HEK293 (cell line): ENCODE data around the gene C2CD3.

Experiments
- CTCF ChIA-PET: fragments of 350-600 bp; formaldehyde crosslinking; extraction: SDS; loops from one replicate; lab custom pipeline; 2021; ENCODE audit warnings: antibody characterized with exemption; lab: Yijun Ruan, JAX
- POLR2A ChIA-PET: fragments of 300-600 bp; formaldehyde crosslinking; extraction: SDS; loops from one replicate; lab custom pipeline; 2020; ENCODE audit warnings: antibody characterized with exemption, inconsistent platforms; lab: Yijun Ruan, JAX
- H3K27ac ChIP-seq: fragments of 200-500 bp; sonication (Bioruptor generic); 2 replicates; pipeline ENCODE4 v1.5.1; 2014; ENCODE audit warnings: low read depth, low read length, control low read depth, inconsistent platforms; ENCODE audit errors: extremely low read depth
- H3K36me3 ChIP-seq, 2 experiments: fragments of 200-500 bp in 1 of 2; sonication (Bioruptor generic) in 1 of 2; 1 replicate in 1 of 2; 2 replicates in 1 of 2; pipeline ENCODE4 v1.5.1; 2014 to 2017; ENCODE audit warnings: inconsistent platforms in 2 of 2, low read length in 2 of 2; ENCODE audit not compliant: control insufficient read depth in 2 of 2, insufficient read depth in 1 of 2
- H3K4me1 ChIP-seq: fragments of 200-500 bp; sonication (Bioruptor generic); 2 replicates; pipeline ENCODE4 v1.5.1; 2014; ENCODE audit warnings: mild to moderate bottlenecking, low read length, inconsistent platforms; ENCODE audit not compliant: control insufficient read depth, insufficient read depth
- H3K4me3 ChIP-seq: 2 replicates; pipeline ENCODE4 v1.5.1; 2011; ENCODE audit warnings: low read depth, mild to moderate bottlenecking, control low read depth, low read length, moderate library complexity
- H3K9me3 ChIP-seq: fragments of 200-500 bp; sonication (Bioruptor generic); 2 replicates; pipeline ENCODE4 v1.5.1; 2014; ENCODE audit warnings: low read depth, low read length, inconsistent platforms; ENCODE audit not compliant: control insufficient read depth, insufficient read depth
- IKZF3 ChIP-seq: fragments of 450-650 bp; IDR thresholded peaks from 2 replicates; pipeline ENCODE4 v1.5.0; 2018; ENCODE audit warnings: missing biosample characterization, mild to moderate bottlenecking, missing genetic modification characterization, moderate library complexity
- KLF9 ChIP-seq: fragments of 450-650 bp; formaldehyde crosslinking; IDR thresholded peaks from 2 replicates; pipeline ENCODE4 v1.5.1; 2016; ENCODE audit warnings: missing biosample characterization, missing genetic modification characterization, low read depth
- OVOL3 ChIP-seq: fragments of 450-650 bp; formaldehyde crosslinking; IDR thresholded peaks from 2 replicates; pipeline ENCODE4 v1.5.1; 2016; ENCODE audit warnings: missing biosample characterization, missing genetic modification characterization
- ZBTB8A ChIP-seq: fragments of 450-650 bp; formaldehyde crosslinking; IDR thresholded peaks from 2 replicates; pipeline ENCODE4 v1.5.1; 2016; ENCODE audit warnings: missing biosample characterization, missing genetic modification characterization
- ZFHX2 ChIP-seq: fragments of 450-650 bp; formaldehyde crosslinking; conservative IDR thresholded peaks from 2 replicates; pipeline ENCODE4 v1.5.1; 2016; ENCODE audit warnings: missing biosample characterization, missing genetic modification characterization
- ZFP41 ChIP-seq: fragments of 450-650 bp; formaldehyde crosslinking; IDR thresholded peaks from 2 replicates; pipeline ENCODE4 v1.5.1; 2016; ENCODE audit warnings: missing biosample characterization, missing genetic modification characterization, borderline replicate concordance
- ZFP69B ChIP-seq: fragments of 450-650 bp; formaldehyde crosslinking; IDR thresholded peaks from 2 replicates; pipeline ENCODE4 v1.5.1; 2016; ENCODE audit warnings: missing biosample characterization, missing genetic modification characterization
- ZNF112 ChIP-seq: fragments of 450-650 bp; formaldehyde crosslinking; IDR thresholded peaks from 2 replicates; pipeline ENCODE4 v1.5.0; 2017; ENCODE audit warnings: missing biosample characterization, missing genetic modification characterization
- ZNF211 ChIP-seq: fragments of 450-650 bp; formaldehyde crosslinking; IDR thresholded peaks from 2 replicates; pipeline ENCODE4 v1.5.1; 2016; ENCODE audit warnings: low read depth, missing biosample characterization, missing genetic modification characterization
- ZNF214 ChIP-seq: fragments of 450-650 bp; formaldehyde crosslinking; IDR thresholded peaks from 2 replicates; pipeline ENCODE4 v1.5.1; 2017; ENCODE audit warnings: missing biosample characterization, mild to moderate bottlenecking, missing genetic modification characterization, borderline replicate concordance
- ZNF23 ChIP-seq: fragments of 450-650 bp; formaldehyde crosslinking; IDR thresholded peaks from 2 replicates; pipeline ENCODE4 v1.5.1; 2016; ENCODE audit warnings: missing biosample characterization, missing genetic modification characterization, borderline replicate concordance
- ZNF292 ChIP-seq: fragments of 450-650 bp; formaldehyde crosslinking; IDR thresholded peaks from 2 replicates; pipeline ENCODE4 v1.5.1; 2016; ENCODE audit warnings: low read depth, missing biosample characterization, missing genetic modification characterization, borderline replicate concordance
- ZNF341 ChIP-seq: fragments of 450-650 bp; formaldehyde crosslinking; IDR thresholded peaks from 2 replicates; pipeline ENCODE4; 2016; ENCODE audit warnings: low read depth, missing biosample characterization, missing genetic modification characterization
- ZNF501 ChIP-seq: fragments of 450-650 bp; formaldehyde crosslinking; IDR thresholded peaks from 2 replicates; pipeline ENCODE4 v1.5.1; 2016; ENCODE audit warnings: missing biosample characterization, missing genetic modification characterization
- ZNF548 ChIP-seq: fragments of 450-650 bp; formaldehyde crosslinking; IDR thresholded peaks from 2 replicates; pipeline ENCODE4 v1.5.1; 2016; ENCODE audit warnings: missing biosample characterization, missing genetic modification characterization
- ZNF555 ChIP-seq: fragments of 450-650 bp; formaldehyde crosslinking; conservative IDR thresholded peaks from 2 replicates; pipeline ENCODE4 v1.5.1; 2017; ENCODE audit warnings: missing biosample characterization, mild to moderate bottlenecking, missing genetic modification characterization, inconsistent platforms
- ZNF621 ChIP-seq: fragments of 450-650 bp; formaldehyde crosslinking; IDR thresholded peaks from 2 replicates; pipeline ENCODE4 v1.5.1; 2017; ENCODE audit warnings: missing biosample characterization, missing genetic modification characterization
- ZNF785 ChIP-seq: fragments of 450-650 bp; formaldehyde crosslinking; IDR thresholded peaks from 2 replicates; pipeline ENCODE4 v1.5.1; 2016; ENCODE audit warnings: missing biosample characterization, missing genetic modification characterization
- ZXDB ChIP-seq: fragments of 450-650 bp; formaldehyde crosslinking; IDR thresholded peaks from 2 replicates; pipeline ENCODE4 v1.5.1; 2016; ENCODE audit warnings: missing biosample characterization, missing genetic modification characterization
- TF ChIP-seq, protein P1 (sequence below): fragments of 450-650 bp; formaldehyde crosslinking; IDR thresholded peaks from 2 replicates; pipeline ENCODE4 v1.5.1; 2016; ENCODE audit warnings: missing biosample characterization, missing genetic modification characterization
- TF ChIP-seq, protein P2 (sequence below): fragments of 450-650 bp; formaldehyde crosslinking; IDR thresholded peaks from 2 replicates; pipeline ENCODE4 v1.5.1; 2016; ENCODE audit warnings: missing biosample characterization, missing genetic modification characterization, low read depth
- TF ChIP-seq, protein P3 (sequence below): sonication (generic); formaldehyde crosslinking; IDR thresholded peaks from 2 replicates; pipeline ENCODE4 v1.8.1; 2022; ENCODE audit warnings: mild to moderate bottlenecking, moderate library complexity, missing genetic modification reagents
- TF ChIP-seq, protein P4 (sequence below): fragments of 450-650 bp; formaldehyde crosslinking; IDR thresholded peaks from 2 replicates; pipeline ENCODE4 v1.5.1; 2016; ENCODE audit warnings: missing biosample characterization, missing genetic modification characterization

Gene C2CD3

DNA sequence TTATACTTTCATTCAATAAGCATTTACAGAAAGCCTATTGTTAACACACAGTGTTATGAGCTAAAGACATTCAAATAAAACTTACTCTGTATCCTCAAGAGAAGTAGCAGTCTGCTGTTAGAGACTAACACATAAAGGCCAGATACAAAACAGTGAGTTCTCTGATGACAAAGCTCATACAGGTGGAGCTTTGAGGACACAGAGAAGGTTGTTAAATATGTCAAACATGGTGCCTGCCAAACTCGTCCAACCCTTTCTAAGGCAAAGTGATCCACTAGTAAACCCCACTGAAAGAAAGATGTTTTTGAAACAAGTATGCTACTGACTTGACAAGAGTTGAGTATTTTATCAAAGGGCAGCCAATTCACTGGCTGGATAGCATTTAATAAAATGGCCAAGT is 70.1 kb downstream of the C2CD3 start (continued):
- TF ChIP-seq ZNF211 (no peak), IKZF3 (tag by site-specific recombination) (no peak), ZNF555 (no peak), ZNF548 (no peak), ZNF292 (tag by site-specific recombination) (no peak)
- TF ChIP-seq, protein P1, sequence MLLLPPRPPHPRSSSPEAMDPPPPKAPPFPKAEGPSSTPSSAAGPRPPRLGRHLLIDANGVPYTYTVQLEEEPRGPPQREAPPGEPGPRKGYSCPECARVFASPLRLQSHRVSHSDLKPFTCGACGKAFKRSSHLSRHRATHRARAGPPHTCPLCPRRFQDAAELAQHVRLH (tag by site-specific recombination): no peak

DNA sequence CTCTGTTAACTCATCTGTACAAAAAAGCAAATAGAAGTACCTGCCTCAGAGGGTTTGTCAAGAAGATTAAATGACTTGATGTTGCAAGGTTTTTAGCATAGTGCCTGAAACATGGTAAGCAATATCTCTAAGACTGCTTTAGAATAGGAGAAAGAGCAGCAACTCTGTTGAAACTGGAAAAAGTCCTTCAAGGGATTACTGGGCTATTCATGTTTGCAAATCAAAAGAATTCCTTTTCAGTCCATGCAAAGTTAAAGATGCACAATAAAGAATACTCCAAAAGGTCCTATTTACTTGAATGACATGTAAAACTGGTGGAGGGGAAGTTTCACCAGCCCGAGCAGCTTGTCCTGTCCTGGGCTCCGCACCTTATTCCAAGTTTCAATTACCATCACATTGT is 70.6 kb downstream of the C2CD3 start:
- TF ChIP-seq ZXDB (tag by site-specific recombination): no peak
- TF ChIP-seq ZFHX2: no peak
- no peak for TF ChIP-seq ZFP41
- TF ChIP-seq ZNF23 (tag by site-specific recombination): no peak
- no peak for TF ChIP-seq ZNF785
- TF ChIP-seq ZNF501 (tag by site-specific recombination): no peak
- TF ChIP-seq ZNF341: no peak
- TF ChIP-seq ZNF214: no peak
- TF ChIP-seq OVOL3: no peak
- TF ChIP-seq ZNF112 (tag by site-specific recombination): no peak
- TF ChIP-seq, protein P2, sequence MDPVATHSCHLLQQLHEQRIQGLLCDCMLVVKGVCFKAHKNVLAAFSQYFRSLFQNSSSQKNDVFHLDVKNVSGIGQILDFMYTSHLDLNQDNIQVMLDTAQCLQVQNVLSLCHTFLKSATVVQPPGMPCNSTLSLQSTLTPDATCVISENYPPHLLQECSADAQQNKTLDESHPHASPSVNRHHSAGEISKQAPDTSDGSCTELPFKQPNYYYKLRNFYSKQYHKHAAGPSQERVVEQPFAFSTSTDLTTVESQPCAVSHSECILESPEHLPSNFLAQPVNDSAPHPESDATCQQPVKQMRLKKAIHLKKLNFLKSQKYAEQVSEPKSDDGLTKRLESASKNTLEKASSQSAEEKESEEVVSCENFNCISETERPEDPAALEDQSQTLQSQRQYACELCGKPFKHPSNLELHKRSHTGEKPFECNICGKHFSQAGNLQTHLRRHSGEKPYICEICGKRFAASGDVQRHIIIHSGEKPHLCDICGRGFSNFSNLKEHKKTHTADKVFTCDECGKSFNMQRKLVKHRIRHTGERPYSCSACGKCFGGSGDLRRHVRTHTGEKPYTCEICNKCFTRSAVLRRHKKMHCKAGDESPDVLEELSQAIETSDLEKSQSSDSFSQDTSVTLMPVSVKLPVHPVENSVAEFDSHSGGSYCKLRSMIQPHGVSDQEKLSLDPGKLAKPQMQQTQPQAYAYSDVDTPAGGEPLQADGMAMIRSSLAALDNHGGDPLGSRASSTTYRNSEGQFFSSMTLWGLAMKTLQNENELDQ: no peak
- TF ChIP-seq, protein P3, sequence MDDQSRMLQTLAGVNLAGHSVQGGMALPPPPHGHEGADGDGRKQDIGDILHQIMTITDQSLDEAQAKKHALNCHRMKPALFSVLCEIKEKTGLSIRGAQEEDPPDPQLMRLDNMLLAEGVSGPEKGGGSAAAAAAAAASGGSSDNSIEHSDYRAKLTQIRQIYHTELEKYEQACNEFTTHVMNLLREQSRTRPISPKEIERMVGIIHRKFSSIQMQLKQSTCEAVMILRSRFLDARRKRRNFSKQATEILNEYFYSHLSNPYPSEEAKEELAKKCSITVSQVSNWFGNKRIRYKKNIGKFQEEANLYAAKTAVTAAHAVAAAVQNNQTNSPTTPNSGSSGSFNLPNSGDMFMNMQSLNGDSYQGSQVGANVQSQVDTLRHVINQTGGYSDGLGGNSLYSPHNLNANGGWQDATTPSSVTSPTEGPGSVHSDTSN (CRISPR knock-in tag): no peak
- TF ChIP-seq KLF9: no peak
- TF ChIP-seq ZFP69B (tag by site-specific recombination): no peak
- TF ChIP-seq ZNF621 (tag by site-specific recombination): no peak
- TF ChIP-seq ZBTB8A (tag by site-specific recombination): no peak
- TF ChIP-seq, protein P4, sequence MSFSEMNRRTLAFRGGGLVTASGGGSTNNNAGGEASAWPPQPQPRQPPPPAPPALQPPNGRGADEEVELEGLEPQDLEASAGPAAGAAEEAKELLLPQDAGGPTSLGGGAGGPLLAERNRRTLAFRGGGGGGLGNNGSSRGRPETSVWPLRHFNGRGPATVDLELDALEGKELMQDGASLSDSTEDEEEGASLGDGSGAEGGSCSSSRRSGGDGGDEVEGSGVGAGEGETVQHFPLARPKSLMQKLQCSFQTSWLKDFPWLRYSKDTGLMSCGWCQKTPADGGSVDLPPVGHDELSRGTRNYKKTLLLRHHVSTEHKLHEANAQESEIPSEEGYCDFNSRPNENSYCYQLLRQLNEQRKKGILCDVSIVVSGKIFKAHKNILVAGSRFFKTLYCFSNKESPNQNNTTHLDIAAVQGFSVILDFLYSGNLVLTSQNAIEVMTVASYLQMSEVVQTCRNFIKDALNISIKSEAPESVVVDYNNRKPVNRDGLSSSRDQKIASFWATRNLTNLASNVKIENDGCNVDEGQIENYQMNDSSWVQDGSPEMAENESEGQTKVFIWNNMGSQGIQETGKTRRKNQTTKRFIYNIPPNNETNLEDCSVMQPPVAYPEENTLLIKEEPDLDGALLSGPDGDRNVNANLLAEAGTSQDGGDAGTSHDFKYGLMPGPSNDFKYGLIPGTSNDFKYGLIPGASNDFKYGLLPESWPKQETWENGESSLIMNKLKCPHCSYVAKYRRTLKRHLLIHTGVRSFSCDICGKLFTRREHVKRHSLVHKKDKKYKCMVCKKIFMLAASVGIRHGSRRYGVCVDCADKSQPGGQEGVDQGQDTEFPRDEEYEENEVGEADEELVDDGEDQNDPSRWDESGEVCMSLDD (tag by site-specific recombination): no peak
- ChIA-PET CTCF (no interaction called here), POLR2A (no interaction called here)
- H3K4me3 ChIP-seq: no peak overlapping the region
- no peaks in the 10 kb centered on the region for H3K9me3 ChIP-seq
- no peak overlapping the region for H3K27ac ChIP-seq
- peaks cover 11 to 72% of the 10 kb centered on the region in 2 experiments; a peak in 1 of 3 replicates for H3K36me3 ChIP-seq
- no peaks in the 10 kb centered on the region for H3K4me1 ChIP-seq
